HCT116 (cell line): Measurements from ENCODE around the gene TP53AIP1. TPM values are rescaled to one million over a fixed set of nuclear protein-coding genes. Genes with fewer than 3 reads are reported as not detected.

ENCODE experiments used
- ATAC-seq: fragments of 200-7000 bp; cut with Tn5 transposase; 2 replicates; pipeline ENCODE4 v1.9.1; 2020; ENCODE audit warnings: mild to moderate bottlenecking, moderate library complexity
- BruUV-seq: library from RNA; stranded (reverse); fragments of 400-500 nt; replicated peaks from 2 replicates; lab custom pipeline; 2021; lab: Mats Ljungman, UMichigan
- CTCF ChIA-PET: fragments of 300-600 bp; sonication (Branson Sonifier 250); formaldehyde crosslinking; loops from one replicate; lab custom pipeline; 2021; ENCODE audit warnings: antibody characterized with exemption; lab: Charles Lee
- POLR2A ChIA-PET: fragments of 300-600, 350-600 bp; sonication (Branson Sonifier 250); formaldehyde crosslinking; loops from one replicate; lab custom pipeline; 2021; ENCODE audit warnings: antibody characterized with exemption; lab: Charles Lee
- RAD21 ChIA-PET, 2 experiments: fragments of 300-600 bp; sonication (Branson Sonifier 250); formaldehyde crosslinking; loops; one replicate each; lab custom pipeline; 2023; ENCODE audit warnings: low total read pairs in 2 of 2; ENCODE audit not compliant: uncharacterized antibody in 2 of 2, unreplicated experiment in 2 of 2, low non-redundant PET in 1 of 2; lab: Charles Lee
- DNase-seq: peaks from one replicate; pipeline ENCODE4 v3.0.0-alpha.2; 2010; ENCODE audit warnings: low read depth, low spot score
- H2AFZ ChIP-seq: fragments of 200-600 bp; shearing (Covaris generic), sonication (generic); 2 replicates; pipeline ENCODE4 v1.6.1; 2017; ENCODE audit warnings: low read depth, mixed run types, mixed read lengths, antibody characterized with exemption, low read length; ENCODE audit not compliant: poor library complexity, severe bottlenecking
- H3K27ac ChIP-seq: 2 replicates; pipeline ENCODE4 v1.5.1; 2012; ENCODE audit warnings: low read depth, low read length
- H3K27me3 ChIP-seq: fragments of 200-600 bp; sonication (generic); 2 replicates; pipeline ENCODE4 v1.6.1; 2016; ENCODE audit warnings: mixed run types, low read length, mixed read lengths; ENCODE audit not compliant: insufficient read depth
- H3K36me3 ChIP-seq, 2 experiments: fragments of 200-500 bp in 1 of 2; fragments of 200-600 bp in 1 of 2; sonication (Bioruptor generic) in 1 of 2; sonication (generic) in 1 of 2; 2 replicates each; pipeline versions ENCODE4 v1.5.1 to v1.6.1; 2014 to 2016; ENCODE audit warnings: low read length in 2 of 2, inconsistent platforms in 1 of 2, mixed read lengths in 1 of 2, mixed run types in 1 of 2; ENCODE audit not compliant: insufficient read depth in 2 of 2, control insufficient read depth in 1 of 2
- H3K4me1 ChIP-seq, 2 experiments: fragments of 200-600 bp in 1 of 2; sonication (generic) in 1 of 2; 2 replicates each; pipeline versions ENCODE4 v1.5.1 to v1.6.1; 2012 to 2017; ENCODE audit warnings: low read length in 2 of 2, inconsistent platforms in 1 of 2, mild to moderate bottlenecking in 1 of 2, mixed read lengths in 1 of 2, mixed run types in 1 of 2, moderate library complexity in 1 of 2; ENCODE audit not compliant: insufficient read depth in 2 of 2, control insufficient read depth in 1 of 2
- H3K4me2 ChIP-seq: fragments of 200-600 bp; sonication (generic); 2 replicates; pipeline ENCODE4 v1.6.1; 2017; ENCODE audit warnings: mixed run types, low read length, mixed read lengths
- H3K4me3 ChIP-seq, 2 experiments: fragments of 200-600 bp in 1 of 2; sonication (generic) in 1 of 2; replicated peaks in 1 of 2; 2 replicates each; pipeline ENCODE4 v1.5.1; 2011 to 2016; ENCODE audit warnings: low read length in 2 of 2, control low read depth in 1 of 2, low read depth in 1 of 2, mild to moderate bottlenecking in 1 of 2, mixed read lengths in 1 of 2, mixed run types in 1 of 2
- H3K79me2 ChIP-seq: fragments of 200-600 bp; sonication (generic); 2 replicates; pipeline ENCODE4 v1.6.1; 2017; ENCODE audit warnings: mild to moderate bottlenecking, mixed run types, low read length, moderate library complexity, mixed read lengths; ENCODE audit not compliant: insufficient read depth
- H3K9ac ChIP-seq: fragments of 200-600 bp; sonication (generic); 2 replicates; pipeline ENCODE4 v1.6.1; 2016; ENCODE audit warnings: low read length, mixed read lengths
- H3K9me2 ChIP-seq: fragments of 200-600 bp; sonication (generic), shearing (Covaris generic); 2 replicates; pipeline ENCODE4 v1.6.1; 2017; ENCODE audit warnings: mixed run types, mild to moderate bottlenecking, moderate library complexity; ENCODE audit not compliant: insufficient read depth
- H3K9me3 ChIP-seq, 2 experiments: fragments of 200-500 bp in 1 of 2; fragments of 200-600 bp in 1 of 2; sonication (Bioruptor generic) in 1 of 2; sonication (generic) in 1 of 2; 2 replicates each; pipeline ENCODE4 v1.6.1; 2014 to 2017; ENCODE audit warnings: low read length in 2 of 2, mixed read lengths in 2 of 2, inconsistent platforms in 1 of 2, low read depth in 1 of 2, mild to moderate bottlenecking in 1 of 2, mixed run types in 1 of 2, moderate library complexity in 1 of 2; ENCODE audit not compliant: control insufficient read depth in 1 of 2, insufficient read depth in 1 of 2
- H4K20me1 ChIP-seq: fragments of 200-600 bp; sonication (generic), shearing (Covaris generic); 2 replicates; pipeline ENCODE4 v1.6.1; 2017; ENCODE audit warnings: mixed run types, mild to moderate bottlenecking, moderate library complexity; ENCODE audit not compliant: insufficient read depth
- CEBPB ChIP-seq: IDR thresholded peaks from 2 replicates; pipeline ENCODE4 v1.6.1; 2012; ENCODE audit warnings: low read depth
- EZH2 ChIP-seq: fragments of 200-600 bp; sonication (generic); IDR thresholded peaks from 2 replicates; pipeline ENCODE4 v1.6.1; 2017; ENCODE audit warnings: antibody characterized with exemption, mixed run types
- EZH2phosphoT487 ChIP-seq: fragments of 200-600 bp; IDR thresholded peaks from 2 replicates; pipeline ENCODE4 v1.6.1; 2018; ENCODE audit warnings: antibody characterized with exemption, borderline replicate concordance
- FOSL1 ChIP-seq: IDR thresholded peaks from 2 replicates; pipeline ENCODE4 v1.6.1; 2012; ENCODE audit warnings: low read depth
- POLR2A ChIP-seq: IDR thresholded peaks from 2 replicates; pipeline ENCODE4 v1.7.0; 2011; ENCODE audit warnings: borderline replicate concordance; ENCODE audit not compliant: insufficient read depth, insufficient read length; ENCODE audit errors: extremely low read depth
- POLR2AphosphoS5 ChIP-seq: IDR thresholded peaks from 2 replicates; pipeline ENCODE4 v1.6.1; 2011; ENCODE audit warnings: mild to moderate bottlenecking, low read depth, low read length, moderate library complexity
- RAD21 ChIP-seq: IDR thresholded peaks from 2 replicates; pipeline ENCODE4 v1.6.1; 2012; ENCODE audit warnings: low read depth, mild to moderate bottlenecking
- REST ChIP-seq: IDR thresholded peaks from 2 replicates; pipeline ENCODE4 v1.6.1; 2012; ENCODE audit warnings: low read depth
- SIN3A ChIP-seq: IDR thresholded peaks from 2 replicates; pipeline ENCODE4 v1.6.1; 2012; ENCODE audit warnings: low read depth
- SRF ChIP-seq: IDR thresholded peaks from 2 replicates; pipeline ENCODE4 v1.6.1; 2012; ENCODE audit warnings: low read depth
- TCF7L2 ChIP-seq: IDR thresholded peaks from 2 replicates; pipeline ENCODE4 v1.7.0; 2011; ENCODE audit warnings: borderline replicate concordance, inconsistent platforms; ENCODE audit not compliant: insufficient read depth, insufficient read length; ENCODE audit errors: extremely low read depth
- ZFX ChIP-seq: fragments of 450-650 bp; IDR thresholded peaks from 2 replicates; pipeline ENCODE4 v1.6.1; 2017
- intact Hi-C: fragments of 100-400 bp; cut with micrococcal nuclease; formaldehyde crosslinking; loops from 2 replicates; pipeline ENCODE4 v1.10.0; 2022
- total RNA-seq: library from RNA; stranded (reverse); gene quantifications from one replicate; pipeline ENCODE4 v1.2.1, GENCODE V29; 2021; ENCODE audit not compliant: unreplicated experiment
- TF ChIP-seq, protein P1 (sequence below): IDR thresholded peaks from 2 replicates; pipeline ENCODE4 v1.6.1; 2011; ENCODE audit warnings: mild to moderate bottlenecking, low read length, moderate library complexity; ENCODE audit not compliant: insufficient replicate concordance; ENCODE audit errors: extremely low read depth
- TF ChIP-seq, protein P2 (sequence below): IDR thresholded peaks from 2 replicates; pipeline ENCODE4 v1.6.1; 2012
- TF ChIP-seq, protein P3 (sequence below): IDR thresholded peaks from 2 replicates; pipeline ENCODE4 v1.6.1; 2012

TP53AIP1 gene
- total RNA-seq, 1 experiment from 2014 or later: 0.15 TPM

- peak; percentile 53; the same call in 1 of the 2 replicates for TF ChIP-seq POLR2AphosphoS5
- TF ChIP-seq TCF7L2: no peak
- TF ChIP-seq RAD21: peak; percentile 35
- TF ChIP-seq SRF: no peak
- TF ChIP-seq FOSL1: no peak
- TF ChIP-seq EZH2: no peak
- TF ChIP-seq, all 23 proteins: peak for 5
Observed at GRCh38 chr11:128905345-128906184, 37.1 kb downstream of the TP53AIP1 start (continued).

- no peaks in the 10 kb centered on the region for H4K20me1 ChIP-seq
- H3K9ac ChIP-seq: peak overlapping the region; percentile 60
- TF ChIP-seq, protein P1, sequence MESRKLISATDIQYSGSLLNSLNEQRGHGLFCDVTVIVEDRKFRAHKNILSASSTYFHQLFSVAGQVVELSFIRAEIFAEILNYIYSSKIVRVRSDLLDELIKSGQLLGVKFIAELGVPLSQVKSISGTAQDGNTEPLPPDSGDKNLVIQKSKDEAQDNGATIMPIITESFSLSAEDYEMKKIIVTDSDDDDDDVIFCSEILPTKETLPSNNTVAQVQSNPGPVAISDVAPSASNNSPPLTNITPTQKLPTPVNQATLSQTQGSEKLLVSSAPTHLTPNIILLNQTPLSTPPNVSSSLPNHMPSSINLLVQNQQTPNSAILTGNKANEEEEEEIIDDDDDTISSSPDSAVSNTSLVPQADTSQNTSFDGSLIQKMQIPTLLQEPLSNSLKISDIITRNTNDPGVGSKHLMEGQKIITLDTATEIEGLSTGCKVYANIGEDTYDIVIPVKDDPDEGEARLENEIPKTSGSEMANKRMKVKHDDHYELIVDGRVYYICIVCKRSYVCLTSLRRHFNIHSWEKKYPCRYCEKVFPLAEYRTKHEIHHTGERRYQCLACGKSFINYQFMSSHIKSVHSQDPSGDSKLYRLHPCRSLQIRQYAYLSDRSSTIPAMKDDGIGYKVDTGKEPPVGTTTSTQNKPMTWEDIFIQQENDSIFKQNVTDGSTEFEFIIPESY: no peak
- TF ChIP-seq TCF7L2 (no peak), REST (no peak), POLR2A (no peak), SIN3A (no peak), EZH2phosphoT487 (no peak), RAD21 (no peak), CEBPB (no peak), EZH2 (no peak), ZFX (no peak)
- TF ChIP-seq, protein P2, sequence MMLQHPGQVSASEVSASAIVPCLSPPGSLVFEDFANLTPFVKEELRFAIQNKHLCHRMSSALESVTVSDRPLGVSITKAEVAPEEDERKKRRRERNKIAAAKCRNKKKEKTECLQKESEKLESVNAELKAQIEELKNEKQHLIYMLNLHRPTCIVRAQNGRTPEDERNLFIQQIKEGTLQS: no peak
- TF ChIP-seq, protein P3, sequence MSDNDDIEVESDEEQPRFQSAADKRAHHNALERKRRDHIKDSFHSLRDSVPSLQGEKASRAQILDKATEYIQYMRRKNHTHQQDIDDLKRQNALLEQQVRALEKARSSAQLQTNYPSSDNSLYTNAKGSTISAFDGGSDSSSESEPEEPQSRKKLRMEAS: no peak
- peak overlapping the region; percentile 58 to 69 for H3K4me3 ChIP-seq
- no peaks in the 10 kb centered on the region for H3K9me3 ChIP-seq
- no peaks in the 10 kb centered on the region for H3K36me3 ChIP-seq
- intact Hi-C loops: no loop called here
- H3K79me2 ChIP-seq: no peaks in the 10 kb centered on the region
- BruUV-seq: no TSS peak
- RAD21 ChIA-PET: no interaction called here
- no peaks in the 10 kb centered on the region for H3K9me2 ChIP-seq
- peak overlapping the region; percentile 93 for H3K4me2 ChIP-seq
- ATAC-seq (peak; percentile 59), DNase-seq (no peak)
- no peaks in the 10 kb centered on the region for H3K27me3 ChIP-seq
- CTCF ChIA-PET: interaction anchor here (0.9 to 6.5 kb wide), 7 partner anchors 10 to 732 kb away, joined by 3 to 55 read pairs (median 7); partner anchors contain the start of gene KCNJ5
- POLR2A ChIA-PET: no interaction called here
- H2AFZ ChIP-seq: no peak overlapping the region
- no peak overlapping the region; the same call in 1 of the 2 replicates for H3K27ac ChIP-seq
- peaks cover 23 to 42% of the 10 kb centered on the region in 2 experiments for H3K4me1 ChIP-seq
Observed at GRCh38 chr11:128904656-128905344, 37.9 kb downstream of the TP53AIP1 start.
